ENCODE results near the gene CCNG1. TPM values are rescaled to one million over a fixed set of nuclear protein-coding genes. Genes with fewer than 3 reads are reported as not detected.
"Not testable (repeated sequence)": the region's sequence is repeated elsewhere in the genome, so short reads cannot be mapped to it uniquely, and the experiment has no call there.

The CCNG1 gene
- total RNA-seq, 1 donor: 258 TPM

DNA sequence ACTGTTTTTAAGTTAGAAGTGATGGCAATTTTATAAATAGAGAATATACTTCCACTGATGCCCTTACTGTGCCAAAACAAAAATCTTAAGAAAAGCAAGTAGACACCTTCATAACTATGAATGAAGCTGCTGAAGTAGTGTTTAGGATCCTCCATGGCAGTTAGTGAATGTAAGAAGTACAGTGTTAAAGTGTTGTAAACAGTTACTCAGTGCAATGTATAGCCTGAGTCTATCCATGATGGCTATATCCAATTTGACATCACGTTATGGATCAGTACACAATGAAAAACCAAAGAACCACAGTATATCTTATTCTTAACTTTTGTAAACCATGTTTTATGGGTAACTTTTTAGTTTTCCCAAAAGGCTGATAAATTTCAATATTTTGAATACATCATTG, 7.1 kb downstream of the CCNG1 start:
- H3K4me3 ChIP-seq (ENCODE audit: low read depth, low read length): no peak overlapping the region
- no peak for DNase-seq (ENCODE audit: low read depth)
- TF ChIP-seq, protein P1, sequence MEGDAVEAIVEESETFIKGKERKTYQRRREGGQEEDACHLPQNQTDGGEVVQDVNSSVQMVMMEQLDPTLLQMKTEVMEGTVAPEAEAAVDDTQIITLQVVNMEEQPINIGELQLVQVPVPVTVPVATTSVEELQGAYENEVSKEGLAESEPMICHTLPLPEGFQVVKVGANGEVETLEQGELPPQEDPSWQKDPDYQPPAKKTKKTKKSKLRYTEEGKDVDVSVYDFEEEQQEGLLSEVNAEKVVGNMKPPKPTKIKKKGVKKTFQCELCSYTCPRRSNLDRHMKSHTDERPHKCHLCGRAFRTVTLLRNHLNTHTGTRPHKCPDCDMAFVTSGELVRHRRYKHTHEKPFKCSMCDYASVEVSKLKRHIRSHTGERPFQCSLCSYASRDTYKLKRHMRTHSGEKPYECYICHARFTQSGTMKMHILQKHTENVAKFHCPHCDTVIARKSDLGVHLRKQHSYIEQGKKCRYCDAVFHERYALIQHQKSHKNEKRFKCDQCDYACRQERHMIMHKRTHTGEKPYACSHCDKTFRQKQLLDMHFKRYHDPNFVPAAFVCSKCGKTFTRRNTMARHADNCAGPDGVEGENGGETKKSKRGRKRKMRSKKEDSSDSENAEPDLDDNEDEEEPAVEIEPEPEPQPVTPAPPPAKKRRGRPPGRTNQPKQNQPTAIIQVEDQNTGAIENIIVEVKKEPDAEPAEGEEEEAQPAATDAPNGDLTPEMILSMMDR (IDR thresholded peaks at IDR 0.05; ENCODE audit: insufficient read depth, low read length): no peak

DNA sequence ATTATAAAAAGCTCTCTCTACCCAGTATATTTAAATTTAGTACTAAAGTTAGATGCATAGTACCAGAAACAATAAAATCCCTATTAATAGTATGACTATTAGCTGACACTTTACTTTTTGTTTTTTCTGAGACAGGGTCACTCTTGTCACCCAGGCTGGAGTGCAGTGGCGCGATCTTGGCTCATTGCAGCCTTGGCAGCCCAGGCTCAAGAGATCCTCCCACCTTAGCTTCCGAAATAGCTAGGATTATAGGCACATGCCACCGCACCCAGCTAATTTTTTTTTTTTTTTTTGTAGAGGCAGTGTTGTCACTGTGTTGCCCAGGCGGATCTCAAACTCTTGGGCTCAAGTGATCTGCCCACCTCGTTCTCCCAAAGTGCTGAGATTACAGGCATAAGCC, 8.0 kb downstream of the CCNG1 start:
- no peak overlapping the region for H3K4me3 ChIP-seq (ENCODE audit: low read depth, low read length)
- TF ChIP-seq, protein P1 (IDR thresholded peaks at IDR 0.05; ENCODE audit: insufficient read depth, low read length): no peak
- no peak for DNase-seq (ENCODE audit: low read depth)

DNA sequence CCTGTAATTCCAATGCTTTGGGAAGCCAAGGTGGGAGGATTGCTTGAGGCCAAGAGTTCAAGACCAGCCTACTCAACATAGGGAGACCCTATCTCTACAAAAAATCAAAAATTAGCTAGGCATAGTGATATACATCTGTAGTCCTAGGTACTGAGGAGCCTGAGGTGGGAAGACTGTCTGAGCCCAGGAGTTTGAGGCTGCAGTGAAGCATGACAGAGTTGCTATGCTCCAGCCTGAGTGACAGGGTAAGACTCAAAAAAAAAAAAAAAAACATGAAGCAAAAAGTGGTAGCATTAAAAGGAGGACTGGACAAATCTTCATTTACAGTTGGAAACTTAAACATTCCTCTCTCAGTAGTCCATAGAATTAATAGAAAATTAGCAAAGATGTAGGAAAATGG, 9.8 kb downstream of the CCNG1 start:
- TF ChIP-seq, protein P1 (IDR thresholded peaks at IDR 0.05; ENCODE audit: insufficient read depth, low read length): no peak
- H3K4me3 ChIP-seq (ENCODE audit: low read depth, low read length): no peak overlapping the region
- DNase-seq (ENCODE audit: low read depth): no peak

DNA sequence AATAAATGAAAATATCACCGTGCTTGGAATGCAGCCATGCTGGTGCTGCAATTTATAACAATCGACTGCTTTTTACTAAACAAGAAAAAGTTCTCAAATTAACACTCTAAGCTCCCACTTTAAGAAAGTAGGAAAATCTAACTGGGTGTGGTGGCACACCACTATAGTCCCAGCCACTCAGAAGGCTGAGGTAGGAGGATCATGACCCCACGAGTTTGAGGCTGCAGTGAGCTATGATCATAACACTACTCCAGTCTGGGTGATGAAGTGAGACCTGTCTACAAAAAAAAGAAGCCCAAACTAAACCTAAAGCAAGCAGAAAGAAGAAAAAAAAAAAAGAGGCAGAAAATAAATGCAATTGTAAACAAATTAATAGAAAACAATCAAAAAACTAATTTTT, 10.5 kb downstream of the CCNG1 start:
- TF ChIP-seq, protein P1 (IDR thresholded peaks at IDR 0.05; ENCODE audit: insufficient read depth, low read length): no peak
- no peak for DNase-seq (ENCODE audit: low read depth)

DNA sequence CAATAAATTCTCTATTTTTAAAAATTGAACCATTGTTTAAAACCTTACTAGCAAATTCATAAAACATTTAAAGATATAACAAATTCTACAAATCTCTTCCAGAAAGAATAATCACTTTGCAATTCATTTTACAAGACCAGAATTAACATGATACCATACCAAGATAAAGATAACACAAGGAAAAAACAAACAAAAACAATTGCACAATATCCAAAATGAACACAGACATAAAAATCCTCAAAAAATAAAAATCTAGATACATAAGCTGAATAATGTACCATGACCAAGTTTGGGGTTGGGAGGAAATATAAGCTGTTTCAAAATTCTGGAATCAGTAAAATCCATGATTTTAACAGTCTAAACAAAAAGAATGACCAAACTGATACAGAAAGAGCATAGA, 11.1 kb downstream of the CCNG1 start:
- H3K4me3 ChIP-seq (ENCODE audit: low read depth, low read length): no peak overlapping the region
- no peak for DNase-seq (ENCODE audit: low read depth)
- TF ChIP-seq, protein P1 (IDR thresholded peaks at IDR 0.05; ENCODE audit: insufficient read depth, low read length): no peak

More for the DNA sequence above, 10.5 kb downstream of the CCNG1 start:
- H3K4me3 ChIP-seq (ENCODE audit: low read depth, low read length): no peak overlapping the region

DNA sequence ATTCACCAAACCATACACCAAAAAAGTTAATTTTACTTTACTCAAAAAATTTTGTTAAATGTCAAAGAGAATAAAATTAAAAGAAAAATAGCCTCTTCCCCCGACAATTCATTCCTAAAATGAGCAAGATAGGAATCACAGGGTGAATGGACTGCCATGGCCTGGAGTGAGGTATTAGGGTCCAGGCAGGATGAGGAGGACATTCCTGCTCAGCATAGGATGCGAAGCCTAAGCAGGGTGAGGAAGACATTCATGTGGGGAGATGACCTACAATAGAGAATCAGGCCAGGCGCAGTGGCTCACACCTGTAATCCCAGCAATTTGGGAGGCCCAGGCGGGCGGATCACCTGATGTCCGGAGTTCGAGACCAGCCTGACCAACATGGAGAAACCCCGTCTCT, 14.1 kb downstream of the CCNG1 start:
- DNase-seq (ENCODE audit: low read depth): no peak
- TF ChIP-seq, protein P1 (IDR thresholded peaks at IDR 0.05; ENCODE audit: insufficient read depth, low read length): no peak
- H3K4me3 ChIP-seq (ENCODE audit: low read depth, low read length): no peak overlapping the region

DNA sequence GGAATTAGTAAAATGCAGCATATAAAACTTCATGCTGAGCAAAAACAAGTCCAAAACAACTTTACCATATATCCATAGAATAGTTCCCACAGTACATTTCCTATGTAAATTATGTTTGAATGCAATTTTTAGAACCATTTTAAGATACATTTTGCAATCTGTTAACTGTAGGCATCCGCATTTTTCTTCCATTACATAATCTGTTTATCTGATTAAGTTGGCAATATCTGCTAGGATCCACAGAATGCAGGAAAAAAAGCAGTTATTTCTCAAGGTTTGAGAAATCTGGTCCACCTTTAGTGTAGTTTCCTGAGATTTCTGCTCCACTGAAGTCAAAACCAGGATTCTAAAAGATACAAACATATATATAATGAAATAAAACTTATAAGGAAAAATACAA, 16.3 kb downstream of the CCNG1 start:
- DNase-seq (ENCODE audit: low read depth): peak; percentile 55
- TF ChIP-seq, protein P1 (IDR thresholded peaks at IDR 0.05; ENCODE audit: insufficient read depth, low read length): no peak
- no peak overlapping the region for H3K4me3 ChIP-seq (ENCODE audit: low read depth, low read length)

DNA sequence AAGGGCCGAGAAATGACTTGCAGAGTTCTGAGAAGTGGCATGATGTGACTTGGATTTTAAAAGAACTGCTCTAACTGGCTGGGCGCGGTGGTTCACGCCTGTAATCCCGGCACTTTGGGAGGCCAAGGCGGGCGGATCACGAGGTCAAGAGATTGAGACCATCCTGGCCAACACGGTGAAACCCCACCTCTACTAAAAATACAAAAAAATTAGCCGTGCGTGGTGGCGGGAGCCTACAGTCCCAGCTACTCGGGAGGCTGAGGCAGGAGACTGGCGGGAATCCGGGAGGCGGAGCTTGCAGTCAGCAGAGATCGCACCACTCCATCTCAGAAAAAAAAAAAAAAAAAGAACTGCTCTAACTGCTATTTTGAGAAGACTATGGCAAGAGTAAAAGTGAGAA, 18.0 kb downstream of the CCNG1 start:
- DNase-seq (ENCODE audit: low read depth): not testable (repeated sequence)

More for the DNA sequence above, 18.0 kb downstream of the CCNG1 start:
- H3K4me3 ChIP-seq (ENCODE audit: low read depth, low read length): not testable (repeated sequence)
